CD4-positive, alpha-beta T cell (primary cell): Measurements from ENCODE around the gene ATP6V1G3. TPM values are rescaled to one million over a fixed set of nuclear protein-coding genes. Genes with fewer than 3 reads are reported as not detected.
"Not testable (repeated sequence)": the region's sequence is repeated elsewhere in the genome, so short reads cannot be mapped to it uniquely, and the experiment has no call there.

Source experiments
- ATAC-seq: fragments of 200-7000 bp; cut with Tn5 transposase; one replicate; pipeline ENCODE4 v1.10.0; 2022; ENCODE audit warnings: mild to moderate bottlenecking; ENCODE audit not compliant: poor library complexity
- CTCF ChIA-PET: fragments of 350-600 bp; sonication (Branson Sonifier 250); formaldehyde crosslinking; loops from one replicate; lab custom pipeline; 2021; ENCODE audit warnings: antibody characterized with exemption, inconsistent platforms; lab: Charles Lee
- POLR2A ChIA-PET: fragments of 350-600 bp; sonication (Branson Sonifier 250); formaldehyde crosslinking; loops from one replicate; lab custom pipeline; 2021; ENCODE audit warnings: antibody characterized with exemption, inconsistent platforms; lab: Charles Lee
- DNase-seq, 14 experiments: peaks; one replicate each; pipeline ENCODE4 v3.0.0-alpha.2; 2013 to 2020; ENCODE audit warnings: mixed read lengths in 2 of 14
- H3K27ac ChIP-seq, 2 donors: one replicate each; pipeline versions ENCODE4 v1.5.1 to v1.7.0; 2013; ENCODE audit warnings: low read length in 2 of 2, low read depth in 1 of 2, mild to moderate bottlenecking in 1 of 2
- H3K27me3 ChIP-seq, 2 experiments: 1 replicate in 1 of 2; 2 replicates in 1 of 2; pipeline versions ENCODE4 v1.6.1 to v1.7.0; 2013; ENCODE audit warnings: low read length in 2 of 2, control low read depth in 1 of 2, mild to moderate bottlenecking in 1 of 2, moderate library complexity in 1 of 2; ENCODE audit not compliant: insufficient read depth in 2 of 2, control insufficient read depth in 1 of 2
- H3K36me3 ChIP-seq: one replicate; pipeline ENCODE4 v1.6.1; 2013; ENCODE audit warnings: low read length, control low read depth; ENCODE audit not compliant: insufficient read depth
- H3K4me1 ChIP-seq: one replicate; pipeline ENCODE4 v1.6.1; 2013; ENCODE audit warnings: low read length, control low read depth; ENCODE audit not compliant: insufficient read depth
- H3K4me3 ChIP-seq: one replicate; pipeline ENCODE4 v1.5.1; 2013; ENCODE audit warnings: mild to moderate bottlenecking, low read length, moderate library complexity
- H3K9me3 ChIP-seq, 2 experiments: 1 replicate in 1 of 2; 2 replicates in 1 of 2; pipeline versions ENCODE4 v1.6.1 to v1.7.0; 2013; ENCODE audit warnings: low read length in 2 of 2, mild to moderate bottlenecking in 2 of 2, control low read depth in 1 of 2, moderate library complexity in 1 of 2; ENCODE audit not compliant: control insufficient read depth in 1 of 2, insufficient read depth in 1 of 2
- H3K27ac Mint-ChIP-seq: one replicate; pipeline ENCODE4 v1.8.0; 2020; ENCODE audit warnings: mixed read lengths
- H3K27me3 Mint-ChIP-seq: one replicate; pipeline ENCODE4 v1.8.0; 2021; ENCODE audit warnings: mixed read lengths
- H3K36me3 Mint-ChIP-seq: one replicate; pipeline ENCODE4 v1.8.0; 2021; ENCODE audit warnings: low read depth, mixed read lengths
- H3K4me1 Mint-ChIP-seq: one replicate; pipeline ENCODE4 v1.8.0; 2021; ENCODE audit warnings: low read depth, mixed read lengths
- H3K4me3 Mint-ChIP-seq: one replicate; pipeline ENCODE4 v1.8.0; 2020; ENCODE audit warnings: mild to moderate bottlenecking, mixed read lengths
- H3K9me3 Mint-ChIP-seq: one replicate; pipeline ENCODE4 v1.8.0; 2020; ENCODE audit warnings: mixed read lengths
- intact Hi-C, 2 experiments: fragments of 100-400 bp; cut with DNase I in 1 of 2; cut with micrococcal nuclease in 1 of 2; formaldehyde crosslinking; loops; one replicate each; pipeline versions ENCODE4 v1.15.1 to v1.9.0; 2023 to 2025; cut with DNase I, micrococcal nuclease
- total RNA-seq, 174 experiments: library from RNA in 2 of 174; stranded (reverse) in 2 of 174; gene quantifications; one replicate each; pipeline ENCODE4 v1.2.3 and lab custom pipeline; 2021 to 2026
- TF ChIP-seq, protein P1 (sequence below): fragments of 200-600 bp; IDR thresholded peaks from one replicate; pipeline ENCODE4 v1.8.0; 2022; ENCODE audit warnings: antibody characterized with exemption, mild to moderate bottlenecking

Gene ATP6V1G3
- total RNA-seq, 2 experiments from 2014 or later: not detected

- CTCF ChIA-PET: no interaction called here
- no peaks in the 10 kb centered on the region for H3K4me1 ChIP-seq
- H3K4me1 Mint-ChIP-seq: no peaks in the 10 kb centered on the region
- no peak overlapping the region for H3K4me3 ChIP-seq
- H3K27me3 ChIP-seq: no peaks in the 10 kb centered on the region
- H3K4me3 Mint-ChIP-seq: no peak overlapping the region
- TF ChIP-seq, protein P1, sequence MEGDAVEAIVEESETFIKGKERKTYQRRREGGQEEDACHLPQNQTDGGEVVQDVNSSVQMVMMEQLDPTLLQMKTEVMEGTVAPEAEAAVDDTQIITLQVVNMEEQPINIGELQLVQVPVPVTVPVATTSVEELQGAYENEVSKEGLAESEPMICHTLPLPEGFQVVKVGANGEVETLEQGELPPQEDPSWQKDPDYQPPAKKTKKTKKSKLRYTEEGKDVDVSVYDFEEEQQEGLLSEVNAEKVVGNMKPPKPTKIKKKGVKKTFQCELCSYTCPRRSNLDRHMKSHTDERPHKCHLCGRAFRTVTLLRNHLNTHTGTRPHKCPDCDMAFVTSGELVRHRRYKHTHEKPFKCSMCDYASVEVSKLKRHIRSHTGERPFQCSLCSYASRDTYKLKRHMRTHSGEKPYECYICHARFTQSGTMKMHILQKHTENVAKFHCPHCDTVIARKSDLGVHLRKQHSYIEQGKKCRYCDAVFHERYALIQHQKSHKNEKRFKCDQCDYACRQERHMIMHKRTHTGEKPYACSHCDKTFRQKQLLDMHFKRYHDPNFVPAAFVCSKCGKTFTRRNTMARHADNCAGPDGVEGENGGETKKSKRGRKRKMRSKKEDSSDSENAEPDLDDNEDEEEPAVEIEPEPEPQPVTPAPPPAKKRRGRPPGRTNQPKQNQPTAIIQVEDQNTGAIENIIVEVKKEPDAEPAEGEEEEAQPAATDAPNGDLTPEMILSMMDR: no peak
- no peaks in the 10 kb centered on the region for H3K9me3 Mint-ChIP-seq
- H3K36me3 ChIP-seq: no peaks in the 10 kb centered on the region
- H3K27me3 Mint-ChIP-seq: no peaks in the 10 kb centered on the region
- H3K27ac ChIP-seq: no peak overlapping the region
- ATAC-seq: no peak
- no peak overlapping the region for H3K27ac Mint-ChIP-seq
- H3K36me3 Mint-ChIP-seq: no peaks in the 10 kb centered on the region
- POLR2A ChIA-PET: interaction anchor here (1.5 kb wide), 1 partner anchor 316 kb away, joined by 5 read pairs; no protein-coding TSS in a partner anchor
- no peak for DNase-seq
- H3K9me3 ChIP-seq: no peaks in the 10 kb centered on the region
- intact Hi-C loops: loop anchor here in 1 of 2 experiments (10.0 kb wide), 1 partner anchor 277 kb away; no protein-coding TSS in a partner anchor
Measured at GRCh38 chr1:198481661-198482060, 58.8 kb downstream of the ATP6V1G3 start.

DNA sequence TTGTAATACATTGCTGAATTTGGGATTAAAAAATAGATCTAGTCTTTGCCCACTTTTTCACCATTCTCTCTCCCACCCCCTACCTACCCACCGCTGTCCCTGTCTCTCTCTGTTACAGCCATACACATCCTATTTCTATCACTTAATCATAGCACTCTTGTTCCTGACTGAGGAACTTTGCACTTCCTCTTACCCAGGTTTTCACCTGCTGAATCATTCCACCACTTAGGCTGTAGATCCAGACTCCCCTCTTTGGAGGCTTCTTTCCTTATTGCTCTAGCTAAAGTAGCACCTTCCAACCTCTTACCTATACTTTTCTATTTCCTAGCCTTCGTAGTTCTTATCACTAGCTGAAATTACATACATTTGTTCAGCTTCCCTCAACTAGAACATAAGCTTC is 59.6 kb downstream of the ATP6V1G3 start:
- Histone ChIP-seq H3K4me1 (no peaks in the 10 kb centered on the region), H3K27me3 (no peaks in the 10 kb centered on the region), H3K9me3 (no peaks in the 10 kb centered on the region), H3K36me3 (no peaks in the 10 kb centered on the region), H3K27ac (no peak overlapping the region), H3K4me3 (no peak overlapping the region)
- H3K27ac Mint-ChIP-seq: no peak overlapping the region
- no peak for ATAC-seq
- ChIA-PET CTCF (interaction anchor here (1.4 to 1.7 kb wide), 2 partner anchors 8 to 325 kb away, joined by 4 read pairs; no protein-coding TSS in a partner anchor), POLR2A (interaction anchor here (1.5 kb wide), 1 partner anchor 316 kb away, joined by 5 read pairs; no protein-coding TSS in a partner anchor)
- H3K4me3 Mint-ChIP-seq: no peak overlapping the region
- DNase-seq: no peak
- H3K9me3 Mint-ChIP-seq: peaks cover 1% of the 10 kb centered on the region
- TF ChIP-seq, protein P1: no peak
- H3K36me3 Mint-ChIP-seq: no peaks in the 10 kb centered on the region
- H3K4me1 Mint-ChIP-seq: no peaks in the 10 kb centered on the region
- no peaks in the 10 kb centered on the region for H3K27me3 Mint-ChIP-seq
- intact Hi-C loops: loop anchor here in 1 of 2 experiments (10.0 kb wide), 1 partner anchor 276 kb away; no protein-coding TSS in a partner anchor

GRCh38 chr1:198477354-198477753 is 63.1 kb downstream of the ATP6V1G3 start:
- not testable (repeated sequence) for H3K27ac Mint-ChIP-seq

More at GRCh38 chr1:198477354-198477753, 63.1 kb downstream of the ATP6V1G3 start:
- H3K27me3 Mint-ChIP-seq, H3K27ac ChIP-seq, ATAC-seq, H3K4me1 ChIP-seq, H3K4me3 ChIP-seq, H3K9me3 Mint-ChIP-seq, POLR2A ChIA-PET, H3K36me3 ChIP-seq, H3K36me3 Mint-ChIP-seq, H3K4me3 Mint-ChIP-seq, DNase-seq, H3K27me3 ChIP-seq, intact Hi-C loops, H3K9me3 ChIP-seq, H3K4me1 Mint-ChIP-seq: not testable (repeated sequence)
- CTCF ChIA-PET: interaction anchor here (1.3 kb wide), 1 partner anchor 9 kb away, joined by 3 read pairs; no protein-coding TSS in a partner anchor

Other genes starting within 250 kb of the ATP6V1G3 start
- 100 to 1,000 TPM; 661 to 698 TPM for gene PTPRC, start 98.4 kb upstream of the ATP6V1G3 start, total RNA-seq